ENCODE measurements around the gene TRIL. TPM values are rescaled to one million over a fixed set of nuclear protein-coding genes. Genes with fewer than 3 reads are reported as not detected.

TRIL gene
- total RNA-seq, 1 donor: under 0.01 TPM

DNA sequence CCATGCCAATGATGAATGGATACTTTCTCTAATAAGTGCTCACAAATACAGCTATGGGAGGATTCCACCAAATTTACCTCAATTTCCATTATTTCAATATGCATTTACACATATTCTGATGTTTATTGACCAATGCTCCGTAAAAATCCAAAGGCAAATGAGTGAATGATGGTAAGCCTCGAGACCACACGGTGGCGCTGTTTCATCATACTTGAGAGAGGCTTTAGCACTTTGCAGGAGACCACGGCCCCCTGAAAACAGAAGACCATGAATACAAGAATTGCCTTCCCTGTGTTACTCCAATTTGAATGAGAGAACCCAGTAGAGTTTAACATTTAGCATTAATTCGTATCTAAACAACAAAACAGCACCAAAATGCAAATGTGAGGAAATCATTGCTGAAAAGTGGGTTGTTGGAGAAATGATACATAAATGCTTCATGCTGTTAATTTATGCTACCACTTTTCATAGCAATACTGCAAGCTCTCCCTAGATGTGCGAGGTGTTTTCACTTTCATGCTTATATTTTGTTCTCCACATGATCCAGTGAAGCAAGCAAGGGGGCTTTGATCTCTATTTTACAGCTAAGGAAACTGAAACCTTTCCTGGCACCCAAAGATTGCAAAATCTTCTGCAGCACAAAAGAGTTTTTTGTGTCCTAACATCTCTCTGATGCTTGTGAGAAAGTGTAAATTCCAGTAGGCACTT lies 35.4 kb downstream of the TRIL start:
- no peak overlapping the region for H3K4me3 ChIP-seq (ENCODE audit: low read depth, low read length)
- DNase-seq (ENCODE audit: low read depth): peak; percentile 79
- TF ChIP-seq, protein P1, sequence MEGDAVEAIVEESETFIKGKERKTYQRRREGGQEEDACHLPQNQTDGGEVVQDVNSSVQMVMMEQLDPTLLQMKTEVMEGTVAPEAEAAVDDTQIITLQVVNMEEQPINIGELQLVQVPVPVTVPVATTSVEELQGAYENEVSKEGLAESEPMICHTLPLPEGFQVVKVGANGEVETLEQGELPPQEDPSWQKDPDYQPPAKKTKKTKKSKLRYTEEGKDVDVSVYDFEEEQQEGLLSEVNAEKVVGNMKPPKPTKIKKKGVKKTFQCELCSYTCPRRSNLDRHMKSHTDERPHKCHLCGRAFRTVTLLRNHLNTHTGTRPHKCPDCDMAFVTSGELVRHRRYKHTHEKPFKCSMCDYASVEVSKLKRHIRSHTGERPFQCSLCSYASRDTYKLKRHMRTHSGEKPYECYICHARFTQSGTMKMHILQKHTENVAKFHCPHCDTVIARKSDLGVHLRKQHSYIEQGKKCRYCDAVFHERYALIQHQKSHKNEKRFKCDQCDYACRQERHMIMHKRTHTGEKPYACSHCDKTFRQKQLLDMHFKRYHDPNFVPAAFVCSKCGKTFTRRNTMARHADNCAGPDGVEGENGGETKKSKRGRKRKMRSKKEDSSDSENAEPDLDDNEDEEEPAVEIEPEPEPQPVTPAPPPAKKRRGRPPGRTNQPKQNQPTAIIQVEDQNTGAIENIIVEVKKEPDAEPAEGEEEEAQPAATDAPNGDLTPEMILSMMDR (IDR thresholded peaks at IDR 0.05; ENCODE audit: insufficient read depth, low read depth, low read length): peak; percentile 85

DNA sequence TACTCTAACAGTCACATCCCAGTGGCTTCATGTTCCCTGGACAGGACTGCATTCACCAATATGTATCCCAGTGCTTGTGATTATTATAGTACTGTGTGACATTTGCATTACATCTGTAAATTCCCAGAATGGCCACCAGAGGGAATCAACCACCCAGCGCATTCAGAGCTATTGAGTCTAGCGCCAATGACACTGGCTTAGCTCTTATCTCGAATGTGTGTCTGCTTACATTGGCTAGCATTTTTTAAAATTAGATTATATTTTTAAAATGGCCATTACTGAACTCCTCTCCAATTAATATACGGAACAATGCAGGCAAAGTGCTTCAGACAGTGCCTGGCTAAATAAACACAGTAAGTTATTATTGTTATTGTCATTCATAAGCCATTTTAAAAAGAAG lies 36.3 kb downstream of the TRIL start:
- H3K4me3 ChIP-seq (ENCODE audit: low read depth, low read length): no peak overlapping the region
- TF ChIP-seq, protein P1 (IDR thresholded peaks at IDR 0.05; ENCODE audit: insufficient read depth, low read depth, low read length): peak; percentile 86
- peak; percentile 66 for DNase-seq (ENCODE audit: low read depth)

DNA sequence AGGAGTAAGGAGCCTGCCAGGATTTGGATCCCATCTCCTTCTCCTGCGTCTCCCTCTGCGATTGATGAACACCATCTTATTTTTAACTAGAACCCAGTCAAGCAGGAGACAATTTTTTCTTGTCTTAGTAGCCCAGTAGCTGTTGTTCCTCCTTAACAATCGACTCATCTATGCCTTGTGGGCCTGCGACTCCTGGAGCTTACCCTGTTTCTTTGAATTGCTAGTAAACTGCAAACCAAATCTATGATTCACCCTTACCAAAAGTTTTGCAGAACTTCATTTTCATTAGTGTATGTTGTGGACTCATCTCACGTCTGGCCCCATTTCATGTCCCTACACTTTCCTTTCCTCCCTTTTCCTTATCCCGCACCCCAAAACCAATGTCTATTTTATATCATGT lies 37.7 kb downstream of the TRIL start:
- no peak for DNase-seq (ENCODE audit: low read depth)
- H3K4me3 ChIP-seq (ENCODE audit: low read depth, low read length): no peak overlapping the region
- TF ChIP-seq, protein P1 (IDR thresholded peaks at IDR 0.05; ENCODE audit: insufficient read depth, low read depth, low read length): no peak

DNA sequence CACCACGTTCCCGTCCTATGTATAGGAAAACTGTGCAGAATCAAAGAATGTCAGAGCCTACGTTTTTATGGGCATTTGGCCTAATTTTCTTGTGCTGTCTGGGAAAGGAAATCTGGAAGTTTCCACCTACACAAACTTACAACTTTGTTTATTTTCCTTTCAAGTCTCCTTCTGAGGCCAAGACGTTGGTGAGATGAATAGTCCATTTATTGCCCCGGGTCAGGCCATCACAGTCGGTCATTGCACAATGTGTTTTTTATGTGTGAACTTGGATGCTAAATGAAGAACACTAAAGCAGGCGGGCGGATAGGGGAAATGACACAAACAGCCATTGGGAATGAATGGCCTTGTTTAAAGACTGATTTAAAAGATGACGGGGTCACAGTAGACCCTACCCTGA lies 38.6 kb downstream of the TRIL start:
- H3K4me3 ChIP-seq (ENCODE audit: low read depth, low read length): no peak overlapping the region
- TF ChIP-seq, protein P1 (IDR thresholded peaks at IDR 0.05; ENCODE audit: insufficient read depth, low read depth, low read length): no peak
- DNase-seq (ENCODE audit: low read depth): peak; percentile 36

DNA sequence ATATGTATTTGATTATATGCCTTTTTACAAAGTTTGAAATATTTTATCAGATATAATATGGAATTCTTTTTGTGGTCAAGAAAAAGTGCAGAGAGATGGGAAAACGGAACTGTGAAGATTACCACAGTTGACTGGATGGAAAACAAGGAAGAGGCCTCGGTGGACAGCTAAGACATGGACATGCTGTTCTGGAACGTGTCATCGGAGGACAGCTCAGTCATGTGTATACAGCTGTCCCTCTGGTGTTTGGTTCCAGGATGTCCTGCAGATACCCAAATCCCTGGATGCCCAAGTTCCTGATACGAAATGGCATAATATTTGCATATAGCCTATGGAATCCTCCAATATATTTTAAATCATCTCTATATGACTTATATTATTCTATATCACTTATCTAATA lies 49.4 kb downstream of the TRIL start:
- no peak for DNase-seq (ENCODE audit: low read depth)
- TF ChIP-seq, protein P1 (IDR thresholded peaks at IDR 0.05; ENCODE audit: insufficient read depth, low read depth, low read length): no peak
- H3K4me3 ChIP-seq (ENCODE audit: low read depth, low read length): no peak overlapping the region

DNA sequence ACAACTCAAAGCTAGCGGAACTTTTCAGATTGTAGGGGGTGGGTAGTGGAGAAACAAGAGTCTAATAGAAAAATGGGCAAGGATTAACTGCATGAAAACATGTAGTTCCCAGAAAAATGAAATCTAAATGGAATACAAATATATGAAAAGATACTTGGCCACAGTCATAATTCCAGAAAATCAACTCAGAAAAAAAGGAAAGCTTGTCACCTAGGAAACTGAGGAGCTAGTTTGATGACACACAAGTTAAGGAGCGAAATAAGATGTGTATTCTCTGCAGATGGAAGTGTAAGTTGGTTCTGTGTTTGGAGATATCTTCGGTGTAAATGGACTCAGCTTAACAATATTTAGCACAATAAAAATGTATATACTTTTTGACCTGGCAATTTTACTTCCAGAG lies 52.7 kb downstream of the TRIL start:
- no peak overlapping the region for H3K4me3 ChIP-seq (ENCODE audit: low read depth, low read length)
- DNase-seq (ENCODE audit: low read depth): no peak
- TF ChIP-seq, protein P1 (IDR thresholded peaks at IDR 0.05; ENCODE audit: insufficient read depth, low read depth, low read length): no peak

DNA sequence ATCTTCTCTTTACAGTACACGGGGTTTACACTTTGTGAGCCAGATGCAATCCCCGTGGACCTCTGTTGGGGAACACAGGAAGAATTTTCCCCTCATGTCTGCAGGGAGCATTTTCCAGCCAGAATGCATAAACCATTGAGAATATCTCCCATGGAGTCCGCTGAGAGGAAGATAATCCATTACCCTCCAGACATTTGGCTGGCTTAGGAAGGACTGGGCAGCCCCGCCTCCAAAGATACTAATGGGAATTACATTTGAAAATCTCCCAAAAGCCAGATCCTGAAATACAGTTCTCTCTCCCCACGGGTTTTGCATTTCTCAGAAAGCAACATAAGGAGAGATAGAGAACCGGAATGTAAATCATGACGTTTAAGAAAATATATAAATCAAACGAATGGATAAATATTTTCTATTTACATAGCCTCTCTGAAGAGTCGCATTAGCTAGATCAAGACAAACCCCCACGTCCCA lies 53.5 kb downstream of the TRIL start:
- DNase-seq (ENCODE audit: low read depth): peak; percentile 57
- H3K4me3 ChIP-seq (ENCODE audit: low read depth, low read length): peak overlapping the region; percentile 53
- TF ChIP-seq, protein P1 (IDR thresholded peaks at IDR 0.05; ENCODE audit: insufficient read depth, low read depth, low read length): no peak
